Measurements from ENCODE around the gene ADAMTS9.

ADAMTS9 gene

GRCh38 chr3:64687781-64688604 lies at the start of gene ADAMTS9:
TSS of gene ADAMTS9 (minus strand) at chr3:64688000. CDS start at chr3:64687657, 343 bp downstream.
- DNase-seq = no peak

- no peak for DNase-seq
These were observed 44.8 kb upstream of the ADAMTS9 start for GRCh38 chr3:64732576-64732975.

- DNase-seq = no peak
These were observed 42.9 kb upstream of the ADAMTS9 start for GRCh38 chr3:64730681-64731080.

DNA sequence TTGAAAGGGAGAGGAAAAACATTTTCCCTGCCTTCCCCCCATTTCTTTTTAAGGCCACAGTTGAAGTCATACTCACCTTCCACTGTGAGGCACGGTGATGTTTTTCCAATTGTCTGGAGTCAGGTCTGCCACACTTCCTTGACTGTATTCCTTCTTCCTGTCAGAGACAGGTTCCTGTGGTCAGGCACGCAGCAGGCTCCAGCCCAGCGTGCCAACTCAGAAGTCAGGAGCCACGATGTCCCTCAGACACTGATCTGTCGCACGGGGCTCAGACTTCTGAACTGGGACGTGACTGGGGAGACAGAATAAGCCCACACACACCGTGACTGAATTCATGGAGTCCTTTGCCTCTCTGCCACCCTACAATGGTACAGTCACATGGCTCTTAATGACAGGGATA lies 41.2 kb upstream of the ADAMTS9 start:
- no peak for DNase-seq

GRCh38 chr3:64728428-64728827 lies 40.6 kb upstream of the ADAMTS9 start:
- no peak for DNase-seq

DNA sequence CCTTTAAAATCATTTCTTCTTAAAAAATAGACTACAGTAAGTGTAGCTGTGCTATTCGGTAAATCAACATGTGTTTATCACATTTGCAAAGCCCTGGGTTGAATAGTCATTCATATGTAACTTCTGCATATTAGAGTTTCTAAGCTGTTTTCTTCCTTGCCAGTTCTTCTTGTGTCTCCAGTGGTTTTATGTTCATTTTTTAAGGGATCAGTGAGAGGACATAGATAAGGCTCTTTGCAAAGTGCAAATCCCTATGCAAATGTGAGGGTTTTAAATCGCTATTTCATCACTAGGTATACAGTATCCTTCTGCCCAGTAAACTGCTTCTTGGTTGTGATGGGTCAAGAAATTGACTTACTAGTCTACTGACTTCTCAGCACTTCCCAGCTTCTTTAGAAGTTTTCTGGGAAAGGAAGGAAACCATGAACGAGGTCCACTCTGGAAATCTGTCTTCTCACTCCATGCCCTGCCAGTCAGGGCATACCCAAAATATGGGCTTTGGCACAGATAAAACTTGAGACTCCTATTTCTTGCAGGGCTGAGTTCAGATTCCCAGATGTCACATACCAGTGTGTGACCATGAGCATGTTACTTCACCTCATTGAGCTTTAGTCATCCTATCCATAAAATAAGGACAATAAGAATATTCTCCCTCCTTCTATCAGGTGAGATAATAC lies 38.8 kb upstream of the ADAMTS9 start:
- no peak for DNase-seq

- no peak for DNase-seq
These were observed 31.2 kb upstream of the ADAMTS9 start for GRCh38 chr3:64718976-64719375.

GRCh38 chr3:64717872-64718613 lies 30.2 kb upstream of the ADAMTS9 start:
- no peak for DNase-seq

GRCh38 chr3:64717411-64717810 lies 29.6 kb upstream of the ADAMTS9 start:
- DNase-seq = no peak

- no peak for DNase-seq
These were observed 28.4 kb upstream of the ADAMTS9 start for GRCh38 chr3:64716110-64716710.

- no peak for DNase-seq
These were observed 27.6 kb upstream of the ADAMTS9 start for GRCh38 chr3:64715211-64715982.

DNA sequence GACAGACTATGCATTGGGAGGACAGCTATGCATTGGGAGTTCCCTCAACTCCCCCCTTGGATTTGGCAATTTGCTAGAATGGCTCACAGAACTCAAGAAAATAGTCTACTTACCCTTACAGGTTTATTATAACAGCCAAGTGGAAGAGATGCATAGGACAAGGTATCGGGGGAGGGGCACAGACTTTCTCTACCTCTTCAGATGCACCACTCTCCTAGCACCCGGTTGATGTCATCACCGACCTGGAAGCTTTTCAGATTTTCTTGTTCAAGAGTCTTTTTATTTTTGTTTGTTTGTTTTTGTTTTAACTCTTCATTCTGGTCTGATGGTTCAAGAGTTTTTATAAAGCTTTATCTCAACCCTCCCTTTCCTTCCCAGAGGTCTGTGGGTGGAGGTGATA lies 20.7 kb upstream of the ADAMTS9 start:
- DNase-seq = no peak

GRCh38 chr3:64705946-64706345 lies 18.1 kb upstream of the ADAMTS9 start:
- no peak for DNase-seq

GRCh38 chr3:64696896-64697295 lies 9.1 kb upstream of the ADAMTS9 start:
- DNase-seq = no peak

DNA sequence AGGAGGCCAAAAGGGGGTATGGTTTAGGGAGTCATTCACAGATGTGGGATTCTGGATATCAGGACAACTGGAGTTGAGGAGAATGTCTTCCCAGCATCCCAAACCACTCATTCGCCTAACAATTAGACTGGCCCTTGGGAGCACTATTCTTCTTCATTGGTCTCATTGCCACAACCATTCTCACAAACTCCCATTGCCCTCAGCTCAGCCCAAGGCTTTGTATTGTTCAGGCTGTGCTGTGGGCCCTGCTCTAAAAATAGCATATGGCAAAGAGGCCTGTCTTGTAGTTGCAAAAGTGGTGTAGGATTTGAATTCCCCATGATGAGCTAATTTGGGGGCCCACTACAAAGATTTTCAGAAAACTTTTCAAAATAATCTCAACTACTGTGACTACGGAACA lies 6.3 kb upstream of the ADAMTS9 start:
- DNase-seq = no peak

GRCh38 chr3:64693031-64693430 lies 5.2 kb upstream of the ADAMTS9 start:
- DNase-seq = no peak

- DNase-seq = no peak
These were observed 3.3 kb upstream of the ADAMTS9 start for GRCh38 chr3:64691051-64691450.

DNA sequence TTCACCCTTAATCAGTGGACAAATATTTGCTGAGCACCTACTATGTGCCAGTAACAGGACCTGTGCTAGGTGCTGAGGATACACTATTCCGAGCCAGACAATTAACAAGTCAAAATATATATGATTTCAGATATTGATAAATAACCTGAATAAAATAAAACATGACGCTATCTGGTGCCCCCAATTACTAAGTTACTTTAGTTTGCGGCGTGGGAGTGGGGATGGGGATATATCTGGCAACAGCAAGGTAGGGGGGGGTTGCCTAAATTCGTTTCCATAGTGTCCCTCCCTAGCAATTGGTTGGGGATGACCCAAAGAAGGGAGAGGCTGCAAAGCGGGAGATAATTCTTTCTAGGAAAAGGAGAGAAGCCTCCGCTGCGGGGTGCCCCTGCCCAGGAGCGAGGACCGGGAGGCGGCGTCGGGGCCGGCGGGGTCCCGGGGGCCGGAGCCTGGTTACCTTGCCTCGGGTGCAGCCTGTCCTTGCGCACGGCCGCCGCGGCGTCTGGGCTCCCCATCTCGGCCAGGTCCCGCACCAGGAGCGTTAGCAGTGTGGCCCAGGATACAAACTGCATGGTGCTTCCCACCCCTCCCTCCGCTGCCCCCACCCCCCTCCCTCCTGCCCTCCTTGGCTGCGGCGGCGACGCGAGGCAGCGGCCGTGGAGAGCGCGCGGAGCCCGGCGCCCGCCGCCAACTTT lies 567 bp downstream of the ADAMTS9 start:
- no peak for DNase-seq

DNA sequence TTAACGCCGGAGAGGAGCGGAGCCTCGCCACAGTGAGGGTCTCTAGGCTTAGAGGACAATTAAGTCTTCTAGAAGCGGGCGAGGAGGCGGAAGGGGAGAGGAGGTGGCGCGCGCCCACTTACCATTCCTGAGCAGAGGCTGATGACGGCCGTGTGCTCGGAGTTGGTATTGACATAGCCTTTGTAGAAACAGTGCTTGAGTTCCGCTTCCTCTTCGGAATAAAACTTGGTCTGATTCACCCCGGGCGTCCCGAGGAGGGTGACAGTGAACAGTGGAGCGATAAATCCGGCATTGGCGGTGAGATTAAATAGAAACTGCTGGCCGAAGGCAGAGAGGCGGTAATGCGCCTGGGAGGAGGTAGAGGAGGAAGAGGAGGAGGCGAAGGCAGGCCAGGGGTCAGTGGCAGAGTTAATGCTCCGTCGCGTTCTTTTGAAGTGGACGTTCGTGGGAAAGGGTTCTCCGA lies 1.3 kb downstream of the ADAMTS9 start:
- peak; percentile 2 for DNase-seq

DNA sequence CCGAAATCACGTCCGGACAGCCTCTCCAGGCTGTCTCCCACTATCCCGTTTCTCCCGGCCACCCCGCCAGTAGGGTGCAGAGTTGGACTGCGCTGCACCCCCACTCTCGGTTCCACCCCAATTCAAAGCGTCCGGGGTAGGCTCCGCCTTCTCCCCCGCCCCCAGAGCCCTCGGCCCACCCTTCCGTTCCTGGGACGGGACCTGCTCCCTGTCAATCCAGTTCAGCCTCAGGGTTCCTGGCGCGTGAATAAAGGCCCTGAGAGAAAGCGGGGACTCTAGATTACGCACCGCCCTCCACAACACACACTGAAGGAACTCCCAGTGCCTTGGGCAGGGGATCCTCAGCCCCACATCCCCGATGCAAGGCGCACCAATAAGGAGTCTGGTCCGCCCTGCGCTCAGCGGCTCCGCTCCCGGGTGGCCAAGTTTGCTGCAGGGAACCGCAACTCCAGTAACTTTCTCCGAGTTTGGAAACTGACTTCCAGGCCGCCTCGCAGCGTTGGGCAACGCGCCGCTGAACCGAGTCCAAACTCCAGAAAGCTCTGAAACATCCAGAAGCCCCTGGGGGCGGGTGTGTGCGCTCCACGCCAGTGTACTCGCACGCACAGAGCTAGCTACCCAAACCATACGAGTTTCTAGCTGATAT lies 1.9 kb downstream of the ADAMTS9 start:
- no peak for DNase-seq

DNA sequence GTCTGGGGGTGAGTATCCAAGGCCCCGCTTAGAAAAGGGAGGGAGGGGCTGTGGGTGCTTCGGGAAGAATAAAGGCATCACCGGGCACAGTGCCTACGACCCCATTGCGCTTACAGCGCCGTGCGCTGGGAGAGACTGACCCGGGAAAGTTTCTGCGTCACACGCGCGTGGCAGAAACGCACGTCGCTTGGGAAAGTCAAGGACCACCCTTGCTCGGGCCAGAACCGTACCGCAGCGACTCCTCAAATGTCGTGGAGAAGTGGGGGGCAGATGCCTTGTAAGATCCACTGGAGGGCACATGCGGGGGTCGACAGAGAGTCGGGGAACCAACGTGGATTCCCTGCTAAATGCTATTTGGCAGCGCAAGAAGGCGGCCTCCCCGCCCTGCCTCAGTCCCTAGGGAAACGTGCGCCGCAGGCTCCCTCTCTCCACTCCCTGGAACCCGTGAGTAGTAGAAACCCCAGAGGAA lies 2.4 kb downstream of the ADAMTS9 start:
- no peak for DNase-seq

Measured in MV-4-11 (cell line).